ENCODE data around the gene ZNF444. TPM values are rescaled to one million over a fixed set of nuclear protein-coding genes. Genes with fewer than 3 reads are reported as not detected.

ZNF444 gene
- total and polyA plus RNA-seq, 8 donors, result 35.4 to 52.3 (median 42.6) TPM

- Histone ChIP-seq H3K4me1 (peaks cover 4 to 50% of the 10 kb centered on the region in 2 donors), H3K36me3 (no peaks in the 10 kb centered on the region), H3K27me3 (no peaks in the 10 kb centered on the region), H3K9me3 (no peaks in the 10 kb centered on the region), H3K4me3 (no peak overlapping the region), H3K27ac (peak overlapping the region; percentile 58 to 65)
- DNase-seq (peak in 1 of 4 donors; percentile 76), ATAC-seq (peak; percentile 73)
- no peak for TF ChIP-seq CTCF (IDR thresholded peaks at IDR 0.05)
- intact Hi-C loops (cut with DNase I), result no loop called here
Measured at GRCh38 chr19:56133858-56134653, 7.0 kb upstream of the ZNF444 start.

GRCh38 chr19:56134654-56134921 is 6.5 kb upstream of the ZNF444 start:
- no peaks in the 10 kb centered on the region for H3K9me3 ChIP-seq
- H3K4me3 ChIP-seq, result no peak overlapping the region
- ATAC-seq (no peak), DNase-seq (no peak)
- no peak for TF ChIP-seq CTCF (IDR thresholded peaks at IDR 0.05)
- H3K36me3 ChIP-seq, result no peaks in the 10 kb centered on the region
- H3K27ac ChIP-seq, result peak overlapping the region; percentile 58 to 65
- no peaks in the 10 kb centered on the region for H3K27me3 ChIP-seq
- intact Hi-C loops (cut with DNase I), result no loop called here
- peaks cover 4 to 55% of the 10 kb centered on the region in 2 donors for H3K4me1 ChIP-seq

- intact Hi-C loops (cut with DNase I), result no loop called here
- Histone ChIP-seq H3K27me3 (no peaks in the 10 kb centered on the region), H3K36me3 (no peaks in the 10 kb centered on the region), H3K4me1 (peaks cover 10 to 61% of the 10 kb centered on the region in 2 donors), H3K9me3 (no peaks in the 10 kb centered on the region), H3K4me3 (no peak overlapping the region), H3K27ac (peak overlapping the region; percentile 53 to 95)
- DNase-seq (peak in 2 of 4 donors; percentile 35 to 60), ATAC-seq (no peak)
- no peak for TF ChIP-seq CTCF (IDR thresholded peaks at IDR 0.05)
Measured at GRCh38 chr19:56136362-56136761, 4.7 kb upstream of the ZNF444 start.

GRCh38 chr19:56137405-56137804 is 3.7 kb upstream of the ZNF444 start:
- H3K4me1 ChIP-seq, result peaks cover 10 to 59% of the 10 kb centered on the region in 2 donors
- DNase-seq, result peak in 2 of 4 donors; percentile 47 to 73

More at GRCh38 chr19:56137405-56137804, 3.7 kb upstream of the ZNF444 start:
- no peak for ATAC-seq
- H3K9me3 ChIP-seq, result no peaks in the 10 kb centered on the region
- intact Hi-C loops (cut with DNase I), result no loop called here
- H3K27me3 ChIP-seq, result no peaks in the 10 kb centered on the region
- H3K27ac ChIP-seq, result peak overlapping the region; percentile 70 to 95
- no peak overlapping the region for H3K4me3 ChIP-seq
- no peak for TF ChIP-seq CTCF (IDR thresholded peaks at IDR 0.05)
- H3K36me3 ChIP-seq, result no peaks in the 10 kb centered on the region
